Brain microvascular endothelial cell (primary cell): Measurements from ENCODE around the gene NFIC.

ENCODE experiments used
- DNase-seq: peaks from one replicate; pipeline ENCODE4 v3.0.0-alpha.2; 2020
- H3K27ac ChIP-seq: fragments of 250-450 bp; sonication (Bioruptor Pico); 2 replicates; pipeline ENCODE4 v1.5.1; 2020; ENCODE audit warnings: mild to moderate bottlenecking, moderate library complexity
- H3K27me3 ChIP-seq: fragments of 250-450 bp; sonication (Bioruptor Pico); replicated peaks from 2 replicates; pipeline ENCODE4 v1.5.1; 2020; ENCODE audit warnings: mild to moderate bottlenecking
- H3K36me3 ChIP-seq: fragments of 250-450 bp; sonication (Bioruptor Pico); replicated peaks from 2 replicates; pipeline ENCODE4 v1.5.1; 2020; ENCODE audit warnings: mild to moderate bottlenecking
- H3K4me3 ChIP-seq: 2 replicates; pipeline ENCODE4 v1.5.1; 2011; ENCODE audit warnings: low read depth, mild to moderate bottlenecking, control low read depth, low read length, moderate library complexity
- CTCF ChIP-seq: IDR thresholded peaks from 2 replicates; pipeline ENCODE4 v1.5.1; 2011; ENCODE audit warnings: low read depth, mild to moderate bottlenecking, moderate library complexity, low read length, control low read depth, inconsistent platforms; ENCODE audit errors: missing control alignments
- in situ Hi-C: cut with HindIII; loops from 2 replicates; pipeline ENCODE4 v1.10.0; 2017; ENCODE audit warnings: low sequenced_read_pairs, low pct_ligation_motif_present

Gene NFIC

GRCh38 chr19:3403489-3404323 lies 37.3 kb downstream of the NFIC start:
- TF ChIP-seq CTCF: no peak
- Histone ChIP-seq H3K36me3 (peaks cover 14% of the 10 kb centered on the region), H3K4me3 (peak overlapping the region; percentile 12), H3K27me3 (no peaks in the 10 kb centered on the region), H3K27ac (peak overlapping the region; percentile 96)
- DNase-seq: peak; percentile 81
- in situ Hi-C loops: no loop called here

GRCh38 chr19:3404324-3405260 lies 38.2 kb downstream of the NFIC start:
- Histone ChIP-seq H3K4me3 (peak overlapping the region; percentile 27), H3K27me3 (no peaks in the 10 kb centered on the region), H3K27ac (peak overlapping the region; percentile 96), H3K36me3 (peaks cover 14% of the 10 kb centered on the region)
- peak; percentile 72 for DNase-seq
- TF ChIP-seq CTCF: no peak
- in situ Hi-C loops: no loop called here

- Histone ChIP-seq H3K4me3 (no peak overlapping the region), H3K27ac (peak overlapping the region; percentile 96), H3K36me3 (peaks cover 14% of the 10 kb centered on the region), H3K27me3 (no peaks in the 10 kb centered on the region)
- in situ Hi-C loops: no loop called here
- DNase-seq: no peak
- no peak for TF ChIP-seq CTCF
Measured at GRCh38 chr19:3405261-3405653, 38.9 kb downstream of the NFIC start.

GRCh38 chr19:3406571-3407111 lies 40.3 kb downstream of the NFIC start:
- H3K36me3 ChIP-seq: peaks cover 14% of the 10 kb centered on the region
- DNase-seq: no peak
- in situ Hi-C loops: no loop called here
- H3K4me3 ChIP-seq: no peak overlapping the region
- no peak for TF ChIP-seq CTCF
- no peak overlapping the region for H3K27ac ChIP-seq
- H3K27me3 ChIP-seq: no peaks in the 10 kb centered on the region

- H3K36me3 ChIP-seq: peaks cover 16% of the 10 kb centered on the region
- H3K27me3 ChIP-seq: no peaks in the 10 kb centered on the region
- in situ Hi-C loops: no loop called here
- H3K27ac ChIP-seq: peak overlapping the region; percentile 63
- no peak overlapping the region for H3K4me3 ChIP-seq
- TF ChIP-seq CTCF: no peak
- peak; percentile 24 for DNase-seq
Measured at GRCh38 chr19:3407556-3408516, 41.5 kb downstream of the NFIC start.
